IMR-90 (cell line): ENCODE results near the gene SELP.

Experiments
- CEBPB ChIP-seq: IDR thresholded peaks from 2 replicates; pipeline ENCODE4 v1.6.1; 2012; ENCODE audit warnings: low read depth, low read length, improper control_type of control experiment
- CHD1 ChIP-seq: IDR thresholded peaks from 2 replicates; pipeline ENCODE4 v1.6.1; 2012; ENCODE audit warnings: low read depth, low read length, improper control_type of control experiment
- CTCF ChIP-seq: conservative IDR thresholded peaks from 2 replicates; pipeline ENCODE4 v1.5.1; 2012; ENCODE audit warnings: mild to moderate bottlenecking, low read depth, low read length, improper control_type of control experiment
- MAFK ChIP-seq: IDR thresholded peaks from 2 replicates; pipeline ENCODE4 v1.6.1; 2012; ENCODE audit warnings: low read depth, low read length, improper control_type of control experiment
- MXI1 ChIP-seq: IDR thresholded peaks from 2 replicates; pipeline ENCODE4 v1.6.1; 2012; ENCODE audit warnings: low read depth, mild to moderate bottlenecking, low read length, moderate library complexity, borderline replicate concordance
- POLR2A ChIP-seq: IDR thresholded peaks from 2 replicates; pipeline ENCODE4 v1.6.1; 2012; ENCODE audit warnings: mild to moderate bottlenecking, low read depth, low read length
- RAD21 ChIP-seq: IDR thresholded peaks from 2 replicates; pipeline ENCODE4 v1.6.1; 2012; ENCODE audit warnings: low read length, improper control_type of control experiment
- RCOR1 ChIP-seq: IDR thresholded peaks from 2 replicates; pipeline ENCODE4 v1.6.1; 2012; ENCODE audit warnings: mild to moderate bottlenecking, low read length, improper control_type of control experiment; ENCODE audit not compliant: insufficient replicate concordance
- TF ChIP-seq, protein P1 (sequence below): fragments of 150-350 bp; IDR thresholded peaks from 2 replicates; pipeline ENCODE4 v1.6.1; 2017; ENCODE audit warnings: mild to moderate bottlenecking, antibody characterized with exemption, low read length, low read depth

DNA sequence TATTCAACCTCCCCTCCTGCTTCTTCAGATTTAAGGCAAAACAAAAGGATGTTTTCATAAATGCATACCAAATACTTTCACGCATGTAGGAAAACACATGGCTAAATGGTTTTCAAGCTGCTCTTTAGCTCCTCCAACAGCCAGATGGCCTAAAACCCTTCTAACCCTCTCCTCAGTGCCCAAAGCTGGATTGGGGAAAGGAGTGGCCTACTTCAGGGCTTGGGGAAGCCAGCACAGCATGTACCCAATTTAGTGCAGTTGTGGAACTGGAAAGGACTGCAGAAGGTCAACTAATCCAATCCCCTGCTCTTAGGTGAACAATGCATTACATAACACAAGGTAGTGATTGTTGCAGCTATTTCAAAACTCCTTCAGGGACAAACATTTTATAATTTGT is 53.0 kb downstream of the SELP start:
- no peak for TF ChIP-seq CTCF
- no peak for TF ChIP-seq POLR2A
- TF ChIP-seq MXI1: no peak
- TF ChIP-seq RAD21: no peak
- no peak for TF ChIP-seq MAFK
- no peak for TF ChIP-seq CHD1
- no peak for TF ChIP-seq CEBPB
- TF ChIP-seq, protein P1, sequence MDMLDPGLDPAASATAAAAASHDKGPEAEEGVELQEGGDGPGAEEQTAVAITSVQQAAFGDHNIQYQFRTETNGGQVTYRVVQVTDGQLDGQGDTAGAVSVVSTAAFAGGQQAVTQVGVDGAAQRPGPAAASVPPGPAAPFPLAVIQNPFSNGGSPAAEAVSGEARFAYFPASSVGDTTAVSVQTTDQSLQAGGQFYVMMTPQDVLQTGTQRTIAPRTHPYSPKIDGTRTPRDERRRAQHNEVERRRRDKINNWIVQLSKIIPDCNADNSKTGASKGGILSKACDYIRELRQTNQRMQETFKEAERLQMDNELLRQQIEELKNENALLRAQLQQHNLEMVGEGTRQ: no peak
- no peak for TF ChIP-seq RCOR1
